Activated naive CD4-positive, alpha-beta T cell treated with anti-CD3 and anti-CD28 coated beads, Interleukin-2, amount 50 U/mL, for 24 hours (primary cell): ENCODE data around the gene SH3BGR.
"Not testable (repeated sequence)": the region's sequence is repeated elsewhere in the genome, so short reads cannot be mapped to it uniquely, and the experiment has no call there.

Experiments
- H3K27ac Mint-ChIP-seq: one replicate; pipeline ENCODE4 v1.8.0; 2021; ENCODE audit warnings: mild to moderate bottlenecking, mixed read lengths
- H3K27me3 Mint-ChIP-seq: one replicate; pipeline ENCODE4 v1.8.0; 2021; ENCODE audit warnings: mixed read lengths
- H3K36me3 Mint-ChIP-seq: one replicate; pipeline ENCODE4 v1.8.0; 2021; ENCODE audit warnings: mixed read lengths
- H3K4me1 Mint-ChIP-seq: one replicate; pipeline ENCODE4 v1.8.0; 2021; ENCODE audit warnings: mixed read lengths
- H3K4me3 Mint-ChIP-seq: one replicate; pipeline ENCODE4 v1.8.0; 2021; ENCODE audit warnings: mild to moderate bottlenecking, mixed read lengths
- H3K9me3 Mint-ChIP-seq: one replicate; pipeline ENCODE4 v1.8.0; 2021; ENCODE audit warnings: mixed read lengths

SH3BGR gene

GRCh38 chr21:39523915-39524314 lies 72.1 kb downstream of the SH3BGR start:
- Mint-ChIP-seq H3K9me3 (no peaks in the 10 kb centered on the region), H3K27me3 (peaks cover 2% of the 10 kb centered on the region), H3K36me3 (no peaks in the 10 kb centered on the region), H3K4me1 (no peaks in the 10 kb centered on the region), H3K27ac (no peak overlapping the region), H3K4me3 (no peak overlapping the region)

DNA sequence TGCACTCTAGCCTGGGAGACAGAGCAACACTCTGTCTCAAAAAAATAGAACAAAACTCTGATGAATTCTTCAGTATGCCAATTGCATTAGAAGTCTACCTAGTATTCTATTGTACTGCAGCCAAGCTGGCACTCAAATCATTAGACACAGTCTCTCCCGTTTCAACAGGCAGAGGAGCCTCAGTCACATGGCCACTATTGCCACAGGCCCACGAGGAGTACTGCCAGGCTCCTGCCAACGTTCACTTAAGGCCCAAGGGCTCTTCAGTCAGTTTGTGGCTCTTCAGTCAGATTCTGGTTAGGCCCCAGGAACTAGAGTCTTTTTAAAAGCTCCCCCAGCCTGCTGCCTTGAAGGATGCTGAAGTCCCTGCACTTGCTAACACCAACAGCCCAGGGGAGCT lies 73.4 kb downstream of the SH3BGR start:
- Mint-ChIP-seq H3K4me1 (no peaks in the 10 kb centered on the region), H3K27me3 (peaks cover 6% of the 10 kb centered on the region), H3K4me3 (no peak overlapping the region), H3K27ac (no peak overlapping the region), H3K9me3 (no peaks in the 10 kb centered on the region), H3K36me3 (no peaks in the 10 kb centered on the region)

- H3K4me1 Mint-ChIP-seq = no peaks in the 10 kb centered on the region
- peaks cover 6% of the 10 kb centered on the region for H3K27me3 Mint-ChIP-seq
- H3K4me3 Mint-ChIP-seq = no peak overlapping the region
- H3K9me3 Mint-ChIP-seq = no peaks in the 10 kb centered on the region
- no peak overlapping the region for H3K27ac Mint-ChIP-seq
- no peaks in the 10 kb centered on the region for H3K36me3 Mint-ChIP-seq
Observed at GRCh38 chr21:39525601-39526000, 73.8 kb downstream of the SH3BGR start.

GRCh38 chr21:39527067-39527595 lies 75.4 kb downstream of the SH3BGR start:
- Mint-ChIP-seq H3K4me1 (no peaks in the 10 kb centered on the region), H3K36me3 (no peaks in the 10 kb centered on the region), H3K27me3 (peaks cover 8% of the 10 kb centered on the region), H3K27ac (no peak overlapping the region), H3K4me3 (no peak overlapping the region), H3K9me3 (no peaks in the 10 kb centered on the region)

- Mint-ChIP-seq H3K4me3 (no peak overlapping the region), H3K27me3 (peaks cover 8% of the 10 kb centered on the region), H3K4me1 (no peaks in the 10 kb centered on the region), H3K9me3 (no peaks in the 10 kb centered on the region), H3K36me3 (no peaks in the 10 kb centered on the region), H3K27ac (no peak overlapping the region)
Observed at GRCh38 chr21:39527664-39528381, 76.1 kb downstream of the SH3BGR start.

GRCh38 chr21:39529026-39529425 lies 77.3 kb downstream of the SH3BGR start:
- Mint-ChIP-seq H3K27ac (no peak overlapping the region), H3K4me3 (no peak overlapping the region), H3K9me3 (no peaks in the 10 kb centered on the region), H3K36me3 (no peaks in the 10 kb centered on the region), H3K4me1 (no peaks in the 10 kb centered on the region), H3K27me3 (peaks cover 8% of the 10 kb centered on the region)

DNA sequence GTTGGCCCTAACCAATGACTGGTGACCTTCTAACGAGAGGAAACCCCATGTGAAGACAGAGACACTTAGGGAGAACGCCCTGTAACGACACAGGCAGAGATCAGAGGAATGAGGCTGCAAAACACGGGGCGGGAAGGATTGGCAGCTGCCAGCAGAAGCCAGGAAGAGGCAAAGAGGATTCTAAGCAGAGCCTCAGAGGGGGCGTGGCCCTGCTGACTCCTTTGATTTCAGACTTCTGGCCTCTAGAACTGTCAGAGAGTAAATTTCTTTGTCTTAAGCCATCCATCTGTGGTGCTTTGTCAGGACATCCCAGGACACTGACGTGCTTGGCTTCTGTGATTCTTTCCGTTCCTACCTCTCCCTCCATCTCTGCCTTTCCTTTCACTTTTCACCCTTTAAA lies 79.3 kb downstream of the SH3BGR start:
- peaks cover 11% of the 10 kb centered on the region for H3K27me3 Mint-ChIP-seq
- no peaks in the 10 kb centered on the region for H3K4me1 Mint-ChIP-seq

GRCh38 chr21:39531840-39532239 lies 80.1 kb downstream of the SH3BGR start:
- Mint-ChIP-seq H3K36me3 (no peaks in the 10 kb centered on the region), H3K27ac (peak overlapping the region; percentile 55), H3K4me1 (no peaks in the 10 kb centered on the region), H3K27me3 (peaks cover 9% of the 10 kb centered on the region), H3K9me3 (no peaks in the 10 kb centered on the region), H3K4me3 (no peak overlapping the region)

More for the DNA sequence above, 79.3 kb downstream of the SH3BGR start:
- Mint-ChIP-seq H3K36me3 (no peaks in the 10 kb centered on the region), H3K27ac (no peak overlapping the region), H3K9me3 (no peaks in the 10 kb centered on the region), H3K4me3 (no peak overlapping the region)

- H3K27ac Mint-ChIP-seq = no peak overlapping the region
Observed at GRCh38 chr21:39533545-39534380, 82.0 kb downstream of the SH3BGR start.

DNA sequence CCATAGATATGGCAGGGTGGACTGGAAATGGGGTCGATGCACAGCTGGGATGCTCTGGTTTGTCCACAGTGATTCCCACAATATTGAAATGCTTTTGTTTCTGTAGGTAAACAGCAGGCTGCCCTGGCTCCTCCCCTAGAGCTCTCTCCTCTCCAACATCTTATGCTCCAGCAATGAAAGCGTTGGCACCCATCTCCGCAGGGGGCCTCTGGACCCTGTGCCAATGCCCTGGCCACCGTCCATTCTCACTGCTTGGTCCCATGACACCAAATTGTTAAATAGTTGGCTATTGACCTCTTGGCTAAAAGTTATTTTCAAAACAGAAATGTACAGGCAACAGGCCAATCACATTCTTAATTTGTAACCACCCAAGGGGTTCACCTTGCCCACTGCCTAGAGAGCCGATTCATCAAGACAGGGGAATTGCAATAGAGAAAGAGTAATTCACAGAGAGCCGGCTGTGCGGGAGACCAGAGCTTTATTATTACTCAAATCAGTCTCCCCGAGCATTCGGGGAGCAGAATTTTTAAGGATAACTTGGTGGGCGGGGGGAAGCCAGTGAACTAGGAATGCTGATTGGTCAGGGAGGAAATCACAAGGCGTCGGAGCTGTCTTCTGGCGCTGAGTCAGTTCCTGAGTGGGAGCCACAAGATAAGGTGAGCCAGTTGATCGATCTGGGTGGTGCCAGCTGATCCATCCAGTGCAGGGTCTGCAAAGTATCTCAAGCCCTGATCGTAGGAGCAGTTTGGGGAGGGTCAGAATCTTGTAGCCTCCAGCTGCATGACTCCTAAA lies 84.1 kb downstream of the SH3BGR start:
- Mint-ChIP-seq H3K27me3 (peaks cover 10% of the 10 kb centered on the region), H3K36me3 (no peaks in the 10 kb centered on the region), H3K27ac (no peak overlapping the region), H3K4me3 (no peak overlapping the region), H3K4me1 (no peaks in the 10 kb centered on the region), H3K9me3 (no peaks in the 10 kb centered on the region)

More at GRCh38 chr21:39533545-39534380, 82.0 kb downstream of the SH3BGR start:
- Mint-ChIP-seq H3K27me3 (peaks cover 12% of the 10 kb centered on the region), H3K9me3 (no peaks in the 10 kb centered on the region), H3K4me3 (no peak overlapping the region), H3K4me1 (no peaks in the 10 kb centered on the region), H3K36me3 (no peaks in the 10 kb centered on the region)

DNA sequence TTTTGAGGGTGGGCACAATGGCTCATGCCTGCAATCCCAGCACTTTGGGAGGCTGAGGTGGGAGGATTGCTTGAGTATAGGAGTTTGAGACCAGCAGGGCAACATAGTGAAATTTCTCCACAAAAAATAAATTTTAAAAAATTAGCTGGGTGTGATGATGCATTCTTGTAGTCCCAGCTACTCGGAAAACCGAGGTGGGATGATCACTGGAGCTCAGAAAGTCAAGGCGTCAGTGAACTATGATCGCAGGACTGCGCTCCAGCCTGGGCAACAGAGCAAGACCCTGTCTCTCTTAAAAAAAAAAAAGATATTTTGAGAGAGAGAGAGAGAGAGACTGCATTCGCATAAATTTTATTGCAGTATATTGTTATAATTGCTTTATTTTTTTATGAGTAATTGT lies 85.1 kb downstream of the SH3BGR start:
- Mint-ChIP-seq H3K9me3 (no peaks in the 10 kb centered on the region), H3K4me3 (no peak overlapping the region), H3K27me3 (peaks cover 12% of the 10 kb centered on the region), H3K27ac (no peak overlapping the region), H3K36me3 (no peaks in the 10 kb centered on the region), H3K4me1 (no peaks in the 10 kb centered on the region)

GRCh38 chr21:39537571-39537970 lies 85.8 kb downstream of the SH3BGR start:
- H3K9me3 Mint-ChIP-seq = no peaks in the 10 kb centered on the region
- H3K27me3 Mint-ChIP-seq = peaks cover 10% of the 10 kb centered on the region

GRCh38 chr21:39538453-39539042 lies 86.8 kb downstream of the SH3BGR start:
- Mint-ChIP-seq H3K4me1 (no peaks in the 10 kb centered on the region), H3K36me3 (no peaks in the 10 kb centered on the region), H3K4me3 (no peak overlapping the region), H3K9me3 (no peaks in the 10 kb centered on the region), H3K27ac (no peak overlapping the region), H3K27me3 (peaks cover 10% of the 10 kb centered on the region)

More at GRCh38 chr21:39537571-39537970, 85.8 kb downstream of the SH3BGR start:
- no peaks in the 10 kb centered on the region for H3K4me1 Mint-ChIP-seq
- no peak overlapping the region for H3K27ac Mint-ChIP-seq
- no peaks in the 10 kb centered on the region for H3K36me3 Mint-ChIP-seq
- H3K4me3 Mint-ChIP-seq = no peak overlapping the region

GRCh38 chr21:39540367-39540766 lies 88.6 kb downstream of the SH3BGR start:
- H3K27me3 Mint-ChIP-seq, H3K27ac Mint-ChIP-seq, H3K4me1 Mint-ChIP-seq, H3K36me3 Mint-ChIP-seq, H3K9me3 Mint-ChIP-seq, H3K4me3 Mint-ChIP-seq: not testable (repeated sequence)

DNA sequence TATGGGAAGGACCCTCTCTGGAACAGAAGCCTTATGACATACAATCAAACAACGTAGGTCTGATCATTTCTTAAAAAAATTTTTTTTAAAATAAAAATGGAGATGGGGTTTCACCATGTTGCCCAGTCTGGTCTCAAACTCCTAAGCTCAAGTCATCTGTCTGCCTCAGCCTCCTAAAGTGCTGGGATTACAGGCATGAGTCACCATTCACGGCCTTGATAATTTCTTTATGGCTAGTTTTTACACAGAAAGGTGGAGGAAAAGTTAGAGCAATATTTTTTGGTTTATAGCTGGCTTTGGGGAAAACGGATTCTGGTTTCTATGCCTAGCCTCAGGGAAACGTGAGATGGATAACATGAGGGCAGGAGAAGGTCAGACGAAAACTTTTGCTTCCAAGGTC lies 91.0 kb downstream of the SH3BGR start:
- Mint-ChIP-seq H3K4me1 (no peaks in the 10 kb centered on the region), H3K27me3 (peaks cover 11% of the 10 kb centered on the region), H3K27ac (no peak overlapping the region), H3K4me3 (no peak overlapping the region), H3K36me3 (no peaks in the 10 kb centered on the region), H3K9me3 (no peaks in the 10 kb centered on the region)
